GM12878 (cell line): Measurements from ENCODE around the gene PAK5. TPM values are rescaled to one million over a fixed set of nuclear protein-coding genes. Genes with fewer than 3 reads are reported as not detected.

Experiments
- ATAC-seq: fragments of 200-7000 bp; cut with Tn5 transposase; 3 replicates; pipeline ENCODE4 v1.9.1; 2020; ENCODE audit warnings: mild to moderate bottlenecking, moderate library complexity
- BruUV-seq: library from RNA; stranded (reverse); fragments of 400-500 nt; replicated peaks from 2 replicates; lab custom pipeline; 2021; lab: Mats Ljungman, UMichigan
- CTCF ChIA-PET: fragments of 300-600 bp; sonication (Branson Sonifier 250); formaldehyde crosslinking; extraction: SDS; loops from one replicate; lab custom pipeline; 2021; ENCODE audit warnings: inconsistent platforms; lab: Yijun Ruan, JAX
- POLR2A ChIA-PET: fragments of 350-600 bp; formaldehyde crosslinking; extraction: SDS; loops from one replicate; lab custom pipeline; 2021; ENCODE audit warnings: inconsistent platforms; lab: Charles Lee
- RAD21 ChIA-PET: fragments of 300-600 bp; sonication (Branson Sonifier 250); formaldehyde crosslinking; loops from one replicate; lab custom pipeline; 2023; ENCODE audit warnings: antibody characterized with exemption; ENCODE audit not compliant: unreplicated experiment; lab: Charles Lee
- SMC1A ChIA-PET: fragments of 300-600 bp; sonication (Branson Sonifier 250); formaldehyde crosslinking; loops from one replicate; lab custom pipeline; 2023; ENCODE audit not compliant: unreplicated experiment, uncharacterized antibody; lab: Charles Lee
- DNase-seq: peaks from one replicate; pipeline ENCODE4 v3.0.0-alpha.2; 2011; ENCODE audit warnings: low read depth, low spot score
- FAIRE-seq: peaks from 3 replicates; lab custom pipeline; 2011; peaks lifted over from hg19 to GRCh38; lab: Jason Lieb, UNC
- H2AFZ ChIP-seq: 2 replicates; pipeline ENCODE4 v1.6.0; 2011; ENCODE audit warnings: low read depth, low read length, control low read depth; ENCODE audit not compliant: control insufficient read depth
- H3K27ac ChIP-seq: 2 replicates; pipeline ENCODE4 v1.5.1; 2011; ENCODE audit warnings: control low read depth; ENCODE audit not compliant: control insufficient read depth, insufficient read depth
- H3K27me3 ChIP-seq, 2 experiments: replicated peaks in 1 of 2; 2 replicates each; pipeline versions ENCODE4 v1.6.0 to v1.6.1; 2011; ENCODE audit warnings: low read length in 1 of 2; ENCODE audit not compliant: control insufficient read depth in 2 of 2, insufficient read depth in 2 of 2
- H3K36me3 ChIP-seq, 2 experiments: 2 replicates each; pipeline ENCODE4 v1.5.1; 2011; ENCODE audit warnings: low read length in 1 of 2; ENCODE audit not compliant: control insufficient read depth in 2 of 2, insufficient read depth in 2 of 2
- H3K4me1 ChIP-seq: 2 replicates; pipeline ENCODE4 v1.6.1; 2011; ENCODE audit warnings: mild to moderate bottlenecking, low read length, moderate library complexity, mixed read lengths; ENCODE audit not compliant: control insufficient read depth, insufficient read depth
- H3K4me2 ChIP-seq: 2 replicates; pipeline ENCODE4 v1.6.0; 2011; ENCODE audit warnings: control low read depth; ENCODE audit not compliant: control insufficient read depth, insufficient read depth
- H3K4me3 ChIP-seq: fragments of 200-600 bp; sonication (generic); 2 replicates; pipeline ENCODE4 v1.5.1; 2016
- H3K79me2 ChIP-seq: 2 replicates; pipeline ENCODE4 v1.6.0; 2011; ENCODE audit warnings: low read length; ENCODE audit not compliant: control insufficient read depth, insufficient read depth
- H3K9ac ChIP-seq: 2 replicates; pipeline ENCODE4 v1.8.0; 2011; ENCODE audit warnings: low read length, control low read depth, mixed read lengths; ENCODE audit not compliant: control insufficient read depth, insufficient read depth
- H3K9me3 ChIP-seq: replicated peaks from 3 replicates; pipeline ENCODE4 v1.5.1; 2011; ENCODE audit warnings: mild to moderate bottlenecking, low read length; ENCODE audit not compliant: control insufficient read depth, insufficient read depth
- H4K20me1 ChIP-seq: 2 replicates; pipeline ENCODE4 v1.6.0; 2011; ENCODE audit not compliant: control insufficient read depth, insufficient read depth
- ATF7 ChIP-seq: fragments of 450-650 bp; IDR thresholded peaks from 2 replicates; pipeline ENCODE4 v1.6.1; 2016; ENCODE audit warnings: low read depth, mild to moderate bottlenecking
- CHD1 ChIP-seq: IDR thresholded peaks from 2 replicates; pipeline ENCODE4 v1.6.1; 2012; ENCODE audit warnings: low read depth, low read length, improper control_type of control experiment
- GABPA ChIP-seq: IDR thresholded peaks from 2 replicates; pipeline ENCODE4 v1.6.1; 2014; ENCODE audit warnings: antibody characterized with exemption, low read depth, mild to moderate bottlenecking, inconsistent platforms
- JUND ChIP-seq: IDR thresholded peaks from 2 replicates; pipeline ENCODE4 v1.6.1; 2012; ENCODE audit warnings: low read depth, mild to moderate bottlenecking, low read length, improper control_type of control experiment, moderate library complexity
- MXI1 ChIP-seq: fragments of 150-350 bp; IDR thresholded peaks from 2 replicates; pipeline ENCODE4 v1.6.1; 2011; ENCODE audit warnings: low read depth, mild to moderate bottlenecking, inconsistent platforms, low read length, improper control_type of control experiment
- NFYB ChIP-seq: IDR thresholded peaks from 2 replicates; pipeline ENCODE4 v1.6.1; 2011; ENCODE audit warnings: low read depth, mild to moderate bottlenecking, low read length, improper control_type of control experiment, moderate library complexity; ENCODE audit not compliant: insufficient read depth
- PAX5 ChIP-seq: IDR thresholded peaks from 2 replicates; pipeline ENCODE4 v1.6.1; 2011; ENCODE audit warnings: low read depth, low read length, borderline replicate concordance
- POLR2AphosphoS5 ChIP-seq: IDR thresholded peaks from 2 replicates; pipeline ENCODE4 v1.6.1; 2011; ENCODE audit warnings: mild to moderate bottlenecking, low read length, inconsistent platforms
- SIX5 ChIP-seq: IDR thresholded peaks from 2 replicates; pipeline ENCODE4 v1.6.1; 2011; ENCODE audit warnings: mild to moderate bottlenecking, low read depth, low read length, moderate library complexity; ENCODE audit not compliant: severe bottlenecking
- SMAD5 ChIP-seq: IDR thresholded peaks from 2 replicates; pipeline ENCODE4 v1.6.1; 2016; ENCODE audit warnings: antibody characterized with exemption, low read depth
- STAT3 ChIP-seq: IDR thresholded peaks from 2 replicates; pipeline ENCODE4 v1.6.1; 2011; ENCODE audit warnings: low read depth, low read length, improper control_type of control experiment
- TCF7 ChIP-seq: IDR thresholded peaks from 2 replicates; pipeline ENCODE4 v1.6.1; 2014; ENCODE audit warnings: antibody characterized with exemption, borderline replicate concordance
- YY1 ChIP-seq: IDR thresholded peaks from 2 replicates; pipeline ENCODE4 v1.6.1; 2011; ENCODE audit warnings: low read depth, mild to moderate bottlenecking, low read length
- ZBED1 ChIP-seq: IDR thresholded peaks from 2 replicates; pipeline ENCODE4 v1.6.1; 2016; ENCODE audit warnings: borderline replicate concordance
- WGBS: methylation state at CpG from one replicate; pipeline ENCODE4 v1.1.6; 2016; ENCODE audit warnings: low lambda C conversion rate; ENCODE audit not compliant: insufficient replicate concordance, insufficient coverage; ENCODE audit errors: missing lambda C conversion rate; 5-methylcytosine and 5-hydroxymethylcytosine counted together
- in situ Hi-C: fragments of 300-500 bp; cut with MboI; formaldehyde crosslinking; loops from 9 replicates; pipeline ENCODE4 v1.14.3; 2018; ENCODE audit warnings: mixed read lengths
- intact Hi-C: fragments of 100-400 bp; cut with micrococcal nuclease; formaldehyde crosslinking; loops from one replicate; pipeline ENCODE4 v1.14.2; 2022; ENCODE audit not compliant: unreplicated experiment
- polyA plus RNA-seq, 11 experiments: library from polyadenylated mRNA; depleted of rRNA in 4 of 11; unstranded in 6 of 11; stranded (reverse) in 5 of 11; fragments of >200 nt; fragmentation: Nextera tagmentation in 4 of 11; fragmentation: Illumina TruSeq in 1 of 11; extraction: Ambion mirVana in 4 of 11; extraction: Trizol in 1 of 11; gene quantifications; 1 replicate in 1 of 11; 2 replicates in 10 of 11; pipeline versions ENCODE4 v1.2.1 to v1.2.3, GENCODE V29; 2011 to 2016; ENCODE audit warnings: inconsistent platforms in 2 of 11, missing spikeins in 2 of 11, low read depth in 1 of 11
- total RNA-seq, 4 experiments: library from RNA; depleted of rRNA in 3 of 4; stranded (reverse); fragments of >200 nt in 3 of 4; fragmentation: Illumina TruSeq in 1 of 4; extraction: Trizol in 1 of 4; gene quantifications; 2 replicates each; pipeline versions ENCODE4 v1.2.1 to v1.2.3, GENCODE V29; 2013 to 2021
- TF ChIP-seq, protein P1 (sequence below): IDR thresholded peaks from 2 replicates; pipeline ENCODE4 v1.6.1; 2011; ENCODE audit warnings: low read depth, mild to moderate bottlenecking, low read length, moderate library complexity, borderline replicate concordance; ENCODE audit errors: extremely low read depth
- TF ChIP-seq, protein P2 (sequence below): fragments of 450-650 bp; IDR thresholded peaks from 2 replicates; pipeline ENCODE4 v1.6.1; 2016; ENCODE audit warnings: mild to moderate bottlenecking, moderate library complexity, borderline replicate concordance
- TF ChIP-seq, protein P3 (sequence below): fragments of 450-650 bp; IDR thresholded peaks from 2 replicates; pipeline ENCODE4 v1.6.1; 2017; ENCODE audit warnings: mild to moderate bottlenecking

The PAK5 gene
- total and polyA plus RNA-seq, 10 of the 15 experiments (the other 5 are each of a cell fraction or from before 2014, with no cell fraction given): not detected

DNA sequence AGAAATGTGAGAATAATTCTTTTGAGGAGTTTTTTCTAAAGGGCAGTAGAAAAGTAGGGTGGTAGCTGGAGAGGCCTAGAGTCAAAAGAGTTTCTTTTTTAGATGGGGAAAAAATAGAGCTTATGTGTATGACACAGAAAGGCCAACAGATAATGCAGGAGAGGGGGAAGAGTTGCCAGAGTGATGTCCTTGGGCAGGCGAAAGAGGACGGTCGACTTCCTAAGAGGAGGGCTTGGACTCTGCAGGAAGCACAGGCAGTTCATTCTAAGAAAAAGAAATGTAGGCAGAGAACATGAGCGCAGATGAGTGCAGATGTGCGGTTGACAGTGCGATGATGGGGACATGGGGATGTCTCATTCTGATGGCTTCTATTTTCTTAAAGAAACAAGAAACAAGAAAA, 68.9 kb downstream of the PAK5 start:
- H3K9ac ChIP-seq: no peak overlapping the region

More for the DNA sequence above, 68.9 kb downstream of the PAK5 start:
- Histone ChIP-seq H3K27me3 (no peaks in the 10 kb centered on the region), H3K4me1 (no peaks in the 10 kb centered on the region), H4K20me1 (no peaks in the 10 kb centered on the region), H3K4me2 (no peak overlapping the region), H2AFZ (no peak overlapping the region), H3K9me3 (no peaks in the 10 kb centered on the region), H3K27ac (no peak overlapping the region), H3K36me3 (no peaks in the 10 kb centered on the region), H3K79me2 (no peaks in the 10 kb centered on the region), H3K4me3 (no peak overlapping the region)
- ChIA-PET SMC1A (no interaction called here), RAD21 (no interaction called here), POLR2A (no interaction called here), CTCF (interaction anchor here (0.6 kb wide), 1 partner anchor 111 kb away, joined by 3 read pairs; no protein-coding TSS in a partner anchor)
- WGBS: 71% methylated on average over 6 of the region's 6 CpGs
- in situ Hi-C loops (no loop called here), intact Hi-C loops (no loop called here)
- ATAC-seq: no peak
- no peak for FAIRE-seq
- DNase-seq: no peak
- no TSS peak for BruUV-seq
- TF ChIP-seq CHD1 (no peak), MXI1 (no peak), NFYB (no peak), ZBED1 (no peak), STAT3 (no peak), YY1 (no peak), PAX5 (no peak), TCF7 (no peak), GABPA (no peak), SIX5 (no peak), POLR2AphosphoS5 (no peak), JUND (no peak), SMAD5 (no peak), ATF7 (no peak)
- TF ChIP-seq, protein P1, sequence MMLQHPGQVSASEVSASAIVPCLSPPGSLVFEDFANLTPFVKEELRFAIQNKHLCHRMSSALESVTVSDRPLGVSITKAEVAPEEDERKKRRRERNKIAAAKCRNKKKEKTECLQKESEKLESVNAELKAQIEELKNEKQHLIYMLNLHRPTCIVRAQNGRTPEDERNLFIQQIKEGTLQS: no peak
- TF ChIP-seq, protein P2, sequence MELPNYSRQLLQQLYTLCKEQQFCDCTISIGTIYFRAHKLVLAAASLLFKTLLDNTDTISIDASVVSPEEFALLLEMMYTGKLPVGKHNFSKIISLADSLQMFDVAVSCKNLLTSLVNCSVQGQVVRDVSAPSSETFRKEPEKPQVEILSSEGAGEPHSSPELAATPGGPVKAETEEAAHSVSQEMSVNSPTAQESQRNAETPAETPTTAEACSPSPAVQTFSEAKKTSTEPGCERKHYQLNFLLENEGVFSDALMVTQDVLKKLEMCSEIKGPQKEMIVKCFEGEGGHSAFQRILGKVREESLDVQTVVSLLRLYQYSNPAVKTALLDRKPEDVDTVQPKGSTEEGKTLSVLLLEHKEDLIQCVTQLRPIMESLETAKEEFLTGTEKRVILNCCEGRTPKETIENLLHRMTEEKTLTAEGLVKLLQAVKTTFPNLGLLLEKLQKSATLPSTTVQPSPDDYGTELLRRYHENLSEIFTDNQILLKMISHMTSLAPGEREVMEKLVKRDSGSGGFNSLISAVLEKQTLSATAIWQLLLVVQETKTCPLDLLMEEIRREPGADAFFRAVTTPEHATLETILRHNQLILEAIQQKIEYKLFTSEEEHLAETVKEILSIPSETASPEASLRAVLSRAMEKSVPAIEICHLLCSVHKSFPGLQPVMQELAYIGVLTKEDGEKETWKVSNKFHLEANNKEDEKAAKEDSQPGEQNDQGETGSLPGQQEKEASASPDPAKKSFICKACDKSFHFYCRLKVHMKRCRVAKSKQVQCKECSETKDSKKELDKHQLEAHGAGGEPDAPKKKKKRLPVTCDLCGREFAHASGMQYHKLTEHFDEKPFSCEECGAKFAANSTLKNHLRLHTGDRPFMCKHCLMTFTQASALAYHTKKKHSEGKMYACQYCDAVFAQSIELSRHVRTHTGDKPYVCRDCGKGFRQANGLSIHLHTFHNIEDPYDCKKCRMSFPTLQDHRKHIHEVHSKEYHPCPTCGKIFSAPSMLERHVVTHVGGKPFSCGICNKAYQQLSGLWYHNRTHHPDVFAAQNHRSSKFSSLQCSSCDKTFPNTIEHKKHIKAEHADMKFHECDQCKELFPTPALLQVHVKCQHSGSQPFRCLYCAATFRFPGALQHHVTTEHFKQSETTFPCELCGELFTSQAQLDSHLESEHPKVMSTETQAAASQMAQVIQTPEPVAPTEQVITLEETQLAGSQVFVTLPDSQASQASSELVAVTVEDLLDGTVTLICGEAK: no peak
- TF ChIP-seq, protein P3, sequence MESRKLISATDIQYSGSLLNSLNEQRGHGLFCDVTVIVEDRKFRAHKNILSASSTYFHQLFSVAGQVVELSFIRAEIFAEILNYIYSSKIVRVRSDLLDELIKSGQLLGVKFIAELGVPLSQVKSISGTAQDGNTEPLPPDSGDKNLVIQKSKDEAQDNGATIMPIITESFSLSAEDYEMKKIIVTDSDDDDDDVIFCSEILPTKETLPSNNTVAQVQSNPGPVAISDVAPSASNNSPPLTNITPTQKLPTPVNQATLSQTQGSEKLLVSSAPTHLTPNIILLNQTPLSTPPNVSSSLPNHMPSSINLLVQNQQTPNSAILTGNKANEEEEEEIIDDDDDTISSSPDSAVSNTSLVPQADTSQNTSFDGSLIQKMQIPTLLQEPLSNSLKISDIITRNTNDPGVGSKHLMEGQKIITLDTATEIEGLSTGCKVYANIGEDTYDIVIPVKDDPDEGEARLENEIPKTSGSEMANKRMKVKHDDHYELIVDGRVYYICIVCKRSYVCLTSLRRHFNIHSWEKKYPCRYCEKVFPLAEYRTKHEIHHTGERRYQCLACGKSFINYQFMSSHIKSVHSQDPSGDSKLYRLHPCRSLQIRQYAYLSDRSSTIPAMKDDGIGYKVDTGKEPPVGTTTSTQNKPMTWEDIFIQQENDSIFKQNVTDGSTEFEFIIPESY: no peak
